ENCODE data around the gene COL1A1. TPM values are rescaled to one million over a fixed set of nuclear protein-coding genes. Genes with fewer than 3 reads are reported as not detected.

Gene COL1A1
- total and polyA plus RNA-seq, 2 of the 13 experiments (the other 11 are each of a cell fraction or from before 2014, with no cell fraction given) = 0.05 TPM; not detected in 1

DNA sequence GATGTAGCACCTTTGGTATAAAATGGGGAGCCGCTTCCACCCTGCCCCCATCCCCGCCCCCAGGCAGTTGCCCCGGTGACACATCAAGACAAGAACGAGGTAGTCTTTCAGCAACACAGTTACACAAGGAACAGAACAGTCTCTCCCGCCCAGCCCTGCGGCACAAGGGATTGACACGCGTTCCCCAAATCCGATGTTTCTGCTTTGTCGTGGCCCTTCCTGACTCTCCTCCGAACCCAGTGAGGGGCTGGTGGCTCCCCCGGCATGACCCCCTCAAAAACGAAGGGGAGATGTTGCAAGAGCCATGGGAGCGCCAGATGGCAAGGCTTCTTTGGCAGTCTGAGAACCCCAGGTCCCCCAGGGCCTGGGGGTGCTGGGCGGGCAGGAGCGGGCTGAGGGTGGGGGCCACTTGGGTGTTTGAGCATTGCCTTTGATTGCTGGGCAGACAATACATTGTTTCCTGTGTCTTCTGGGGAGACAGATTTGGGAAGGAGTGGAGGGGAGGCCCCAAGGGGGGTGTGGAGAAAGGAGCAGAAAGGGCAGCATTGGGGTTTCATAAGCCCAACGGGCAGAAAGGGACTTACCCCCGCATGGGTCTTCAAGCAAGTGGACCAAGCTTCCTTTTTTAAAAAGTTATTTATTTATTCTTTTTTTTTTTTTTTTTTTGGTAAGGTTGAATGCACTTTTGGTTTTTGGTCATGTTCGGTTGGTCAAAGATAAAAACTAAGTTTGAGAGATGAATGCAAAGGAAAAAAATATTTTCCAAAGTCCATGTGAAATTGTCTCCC lies 16.6 kb downstream of the COL1A1 start:
- no peak for FAIRE-seq
- no peak overlapping the region for H3K4me2 ChIP-seq (ENCODE audit: low read depth, low read length)
- H3K27ac ChIP-seq (ENCODE audit: extremely low read length, insufficient read depth, low read length) = no peak overlapping the region
- WGBS (ENCODE audit: low lambda C conversion rate) = 50% methylated on average over 17 of the region's 19 CpGs
- in situ Hi-C loops (cut with HindIII; ENCODE audit: extremely low pct_ligation_motif_present, low pct_unique_long_range_greater_than_20kb) (no loop called here), intact Hi-C loops (cut with micrococcal nuclease; ENCODE audit: unreplicated experiment) (no loop called here)
- peaks cover 21 to 69% of the 10 kb centered on the region in 2 experiments for H3K27me3 ChIP-seq (ENCODE audit: control insufficient read depth in 1 of 2, insufficient read depth in 2 of 2, low read length in 2 of 2)
- DNase-seq (ENCODE audit: low spot score) = no peak
- no peak overlapping the region for H2AFZ ChIP-seq (ENCODE audit: low read length)
- no peaks in the 10 kb centered on the region for H3K9me3 ChIP-seq (ENCODE audit: low read length)
- no peaks in the 10 kb centered on the region for H4K20me1 ChIP-seq (ENCODE audit: insufficient read depth, low read length)
- H3K9ac ChIP-seq (ENCODE audit: insufficient read depth, low read depth, low read length) = no peak overlapping the region
- no peak for ATAC-seq
- no TSS peak for BruUV-seq (replicated peaks)
- ChIA-PET POLR2A (no interaction called here), CTCF (ENCODE audit: low intra/inter-chr PET ratio, low total read pairs) (no interaction called here)
- H3K36me3 ChIP-seq (replicated peaks in 1 of 2; ENCODE audit: control insufficient read depth in 1 of 2, insufficient read depth in 2 of 2, low read length in 2 of 2) = no peaks in the 10 kb centered on the region
- no peak overlapping the region for H3K4me3 ChIP-seq (replicated peaks in 1 of 3; ENCODE audit: insufficient read depth in 1 of 3, low read depth in 2 of 3, low read length in 3 of 3)
- peaks cover 15% of the 10 kb centered on the region for H3K4me1 ChIP-seq (ENCODE audit: insufficient read depth, low read length)
- no peaks in the 10 kb centered on the region for H3K79me2 ChIP-seq (ENCODE audit: insufficient read depth, low read length)
- no peak for TF ChIP-seq SYNCRIP (IDR thresholded peaks at IDR 0.05; ENCODE audit: insufficient read depth, low read depth, low read length)
- TF ChIP-seq, protein P1, sequence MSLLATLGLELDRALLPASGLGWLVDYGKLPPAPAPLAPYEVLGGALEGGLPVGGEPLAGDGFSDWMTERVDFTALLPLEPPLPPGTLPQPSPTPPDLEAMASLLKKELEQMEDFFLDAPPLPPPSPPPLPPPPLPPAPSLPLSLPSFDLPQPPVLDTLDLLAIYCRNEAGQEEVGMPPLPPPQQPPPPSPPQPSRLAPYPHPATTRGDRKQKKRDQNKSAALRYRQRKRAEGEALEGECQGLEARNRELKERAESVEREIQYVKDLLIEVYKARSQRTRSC (CRISPR knock-in tag; IDR thresholded peaks at IDR 0.05; ENCODE audit: low read depth) = no peak
- TF ChIP-seq, protein P2, sequence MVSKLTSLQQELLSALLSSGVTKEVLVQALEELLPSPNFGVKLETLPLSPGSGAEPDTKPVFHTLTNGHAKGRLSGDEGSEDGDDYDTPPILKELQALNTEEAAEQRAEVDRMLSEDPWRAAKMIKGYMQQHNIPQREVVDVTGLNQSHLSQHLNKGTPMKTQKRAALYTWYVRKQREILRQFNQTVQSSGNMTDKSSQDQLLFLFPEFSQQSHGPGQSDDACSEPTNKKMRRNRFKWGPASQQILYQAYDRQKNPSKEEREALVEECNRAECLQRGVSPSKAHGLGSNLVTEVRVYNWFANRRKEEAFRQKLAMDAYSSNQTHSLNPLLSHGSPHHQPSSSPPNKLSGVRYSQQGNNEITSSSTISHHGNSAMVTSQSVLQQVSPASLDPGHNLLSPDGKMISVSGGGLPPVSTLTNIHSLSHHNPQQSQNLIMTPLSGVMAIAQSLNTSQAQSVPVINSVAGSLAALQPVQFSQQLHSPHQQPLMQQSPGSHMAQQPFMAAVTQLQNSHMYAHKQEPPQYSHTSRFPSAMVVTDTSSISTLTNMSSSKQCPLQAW (CRISPR knock-in tag; IDR thresholded peaks at IDR 0.05) = no peak
- TF ChIP-seq, protein P3, sequence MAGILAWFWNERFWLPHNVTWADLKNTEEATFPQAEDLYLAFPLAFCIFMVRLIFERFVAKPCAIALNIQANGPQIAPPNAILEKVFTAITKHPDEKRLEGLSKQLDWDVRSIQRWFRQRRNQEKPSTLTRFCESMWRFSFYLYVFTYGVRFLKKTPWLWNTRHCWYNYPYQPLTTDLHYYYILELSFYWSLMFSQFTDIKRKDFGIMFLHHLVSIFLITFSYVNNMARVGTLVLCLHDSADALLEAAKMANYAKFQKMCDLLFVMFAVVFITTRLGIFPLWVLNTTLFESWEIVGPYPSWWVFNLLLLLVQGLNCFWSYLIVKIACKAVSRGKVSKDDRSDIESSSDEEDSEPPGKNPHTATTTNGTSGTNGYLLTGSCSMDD (CRISPR knock-in tag; IDR thresholded peaks at IDR 0.05) = no peak
- TF ChIP-seq RORA (CRISPR knock-in tag; IDR thresholded peaks at IDR 0.05) = no peak
- TF ChIP-seq ZNF143 (CRISPR knock-in tag; IDR thresholded peaks at IDR 0.05) = no peak
- no peak for TF ChIP-seq HDAC1 (CRISPR knock-in tag; IDR thresholded peaks at IDR 0.05)
- TF ChIP-seq, protein P4, sequence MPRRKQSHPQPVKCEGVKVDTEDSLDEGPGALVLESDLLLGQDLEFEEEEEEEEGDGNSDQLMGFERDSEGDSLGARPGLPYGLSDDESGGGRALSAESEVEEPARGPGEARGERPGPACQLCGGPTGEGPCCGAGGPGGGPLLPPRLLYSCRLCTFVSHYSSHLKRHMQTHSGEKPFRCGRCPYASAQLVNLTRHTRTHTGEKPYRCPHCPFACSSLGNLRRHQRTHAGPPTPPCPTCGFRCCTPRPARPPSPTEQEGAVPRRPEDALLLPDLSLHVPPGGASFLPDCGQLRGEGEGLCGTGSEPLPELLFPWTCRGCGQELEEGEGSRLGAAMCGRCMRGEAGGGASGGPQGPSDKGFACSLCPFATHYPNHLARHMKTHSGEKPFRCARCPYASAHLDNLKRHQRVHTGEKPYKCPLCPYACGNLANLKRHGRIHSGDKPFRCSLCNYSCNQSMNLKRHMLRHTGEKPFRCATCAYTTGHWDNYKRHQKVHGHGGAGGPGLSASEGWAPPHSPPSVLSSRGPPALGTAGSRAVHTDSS (CRISPR knock-in tag; conservative IDR thresholded peaks at IDR 0.05) = no peak
- no peak for TF ChIP-seq ZNF709 (CRISPR knock-in tag; IDR thresholded peaks at IDR 0.05)
- no peak for TF ChIP-seq NFATC3 (CRISPR knock-in tag; IDR thresholded peaks at IDR 0.05)
- TF ChIP-seq, protein P5, sequence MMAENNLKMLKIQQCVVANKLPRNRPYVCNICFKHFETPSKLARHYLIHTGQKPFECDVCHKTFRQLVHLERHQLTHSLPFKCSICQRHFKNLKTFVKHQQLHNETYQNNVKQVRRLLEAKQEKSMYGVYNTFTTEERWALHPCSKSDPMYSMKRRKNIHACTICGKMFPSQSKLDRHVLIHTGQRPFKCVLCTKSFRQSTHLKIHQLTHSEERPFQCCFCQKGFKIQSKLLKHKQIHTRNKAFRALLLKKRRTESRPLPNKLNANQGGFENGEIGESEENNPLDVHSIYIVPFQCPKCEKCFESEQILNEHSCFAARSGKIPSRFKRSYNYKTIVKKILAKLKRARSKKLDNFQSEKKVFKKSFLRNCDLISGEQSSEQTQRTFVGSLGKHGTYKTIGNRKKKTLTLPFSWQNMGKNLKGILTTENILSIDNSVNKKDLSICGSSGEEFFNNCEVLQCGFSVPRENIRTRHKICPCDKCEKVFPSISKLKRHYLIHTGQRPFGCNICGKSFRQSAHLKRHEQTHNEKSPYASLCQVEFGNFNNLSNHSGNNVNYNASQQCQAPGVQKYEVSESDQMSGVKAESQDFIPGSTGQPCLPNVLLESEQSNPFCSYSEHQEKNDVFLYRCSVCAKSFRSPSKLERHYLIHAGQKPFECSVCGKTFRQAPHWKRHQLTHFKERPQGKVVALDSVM (CRISPR knock-in tag; IDR thresholded peaks at IDR 0.05) = no peak
- TF ChIP-seq ZNF253 (CRISPR knock-in tag; IDR thresholded peaks at IDR 0.05; ENCODE audit: borderline replicate concordance) = no peak
- TF ChIP-seq, protein P6, sequence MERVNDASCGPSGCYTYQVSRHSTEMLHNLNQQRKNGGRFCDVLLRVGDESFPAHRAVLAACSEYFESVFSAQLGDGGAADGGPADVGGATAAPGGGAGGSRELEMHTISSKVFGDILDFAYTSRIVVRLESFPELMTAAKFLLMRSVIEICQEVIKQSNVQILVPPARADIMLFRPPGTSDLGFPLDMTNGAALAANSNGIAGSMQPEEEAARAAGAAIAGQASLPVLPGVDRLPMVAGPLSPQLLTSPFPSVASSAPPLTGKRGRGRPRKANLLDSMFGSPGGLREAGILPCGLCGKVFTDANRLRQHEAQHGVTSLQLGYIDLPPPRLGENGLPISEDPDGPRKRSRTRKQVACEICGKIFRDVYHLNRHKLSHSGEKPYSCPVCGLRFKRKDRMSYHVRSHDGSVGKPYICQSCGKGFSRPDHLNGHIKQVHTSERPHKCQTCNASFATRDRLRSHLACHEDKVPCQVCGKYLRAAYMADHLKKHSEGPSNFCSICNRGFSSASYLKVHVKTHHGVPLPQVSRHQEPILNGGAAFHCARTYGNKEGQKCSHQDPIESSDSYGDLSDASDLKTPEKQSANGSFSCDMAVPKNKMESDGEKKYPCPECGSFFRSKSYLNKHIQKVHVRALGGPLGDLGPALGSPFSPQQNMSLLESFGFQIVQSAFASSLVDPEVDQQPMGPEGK (CRISPR knock-in tag; IDR thresholded peaks at IDR 0.05) = no peak
